Astrocyte of the spinal cord (primary cell): ENCODE data around the gene SLC8A1.

Experiments used
- DNase-seq: peaks from one replicate; pipeline ENCODE4 v3.0.0; 2011; ENCODE audit warnings: low read depth, low spot score
- H3K4me3 ChIP-seq: 2 replicates; pipeline ENCODE4 v1.5.1; 2011; ENCODE audit warnings: low read depth, mild to moderate bottlenecking, low read length, moderate library complexity
- CTCF ChIP-seq: IDR thresholded peaks from 2 replicates; pipeline ENCODE4 v1.5.1; 2012; ENCODE audit warnings: low read depth, mild to moderate bottlenecking, low read length, inconsistent platforms
- in situ Hi-C: cut with HindIII; loops from 2 replicates; pipeline ENCODE4 v1.10.0; 2017; ENCODE audit warnings: low sequenced_read_pairs

Gene SLC8A1

GRCh38 chr2:40131081-40131704 is 320.7 kb downstream of the SLC8A1 start:
- H3K4me3 ChIP-seq, result no peak overlapping the region
- no peak for TF ChIP-seq CTCF
- in situ Hi-C loops, result no loop called here
- DNase-seq, result no peak

GRCh38 chr2:40130251-40130994 is 321.5 kb downstream of the SLC8A1 start:
- peak; percentile 83 for DNase-seq
- in situ Hi-C loops, result no loop called here
- no peak overlapping the region for H3K4me3 ChIP-seq
- no peak for TF ChIP-seq CTCF

GRCh38 chr2:40129725-40130124 is 322.2 kb downstream of the SLC8A1 start:
- peak; percentile 50 for DNase-seq
- no peak for TF ChIP-seq CTCF
- no peak overlapping the region for H3K4me3 ChIP-seq
- in situ Hi-C loops, result no loop called here

GRCh38 chr2:40128796-40129195 is 323.1 kb downstream of the SLC8A1 start:
- in situ Hi-C loops, result no loop called here
- H3K4me3 ChIP-seq, result no peak overlapping the region
- no peak for TF ChIP-seq CTCF
- no peak for DNase-seq

GRCh38 chr2:40127890-40128557 is 323.9 kb downstream of the SLC8A1 start:
- peak; percentile 81 for DNase-seq
- in situ Hi-C loops, result no loop called here
- no peak for TF ChIP-seq CTCF
- no peak overlapping the region for H3K4me3 ChIP-seq

- DNase-seq, result no peak
- no peak overlapping the region for H3K4me3 ChIP-seq
- in situ Hi-C loops, result no loop called here
- TF ChIP-seq CTCF, result no peak
Observed at GRCh38 chr2:40127146-40127545, 324.7 kb downstream of the SLC8A1 start.
